Stomach (tissue), 9 donors: ENCODE data around the gene SF1. TPM values are rescaled to one million over a fixed set of nuclear protein-coding genes. Genes with fewer than 3 reads are reported as not detected.

Experiments
- DNase-seq, 2 donors: peaks; one replicate each; pipeline versions ENCODE4 v3.0.0 to v3.0.0-alpha.2; 2013 to 2019
- H3K27ac ChIP-seq, 5 donors: fragments of 200-600 bp in 4 of 5; sonication (generic) in 4 of 5; one replicate each; pipeline ENCODE4 v1.5.1; 2013 to 2019; ENCODE audit warnings: mild to moderate bottlenecking in 1 of 5, moderate library complexity in 1 of 5
- H3K27me3 ChIP-seq, 3 donors: fragments of 200-600 bp; sonication (generic); one replicate each; pipeline ENCODE4 v1.5.1; 2017 to 2019; ENCODE audit warnings: mixed run types in 1 of 3
- H3K36me3 ChIP-seq, 4 donors: fragments of 200-600 bp; sonication (generic); 1 replicate in 3 of 4; 2 replicates in 1 of 4; pipeline ENCODE4 v1.5.1; 2016 to 2019
- H3K4me1 ChIP-seq, 4 donors: fragments of 200-600 bp; sonication (generic); one replicate each; pipeline ENCODE4 v1.5.1; 2016 to 2019
- H3K4me3 ChIP-seq, 4 donors: fragments of 200-600 bp; sonication (generic) in 3 of 4; one replicate each; pipeline ENCODE4 v1.5.1; 2016 to 2019; ENCODE audit warnings: mild to moderate bottlenecking in 1 of 4
- H3K9me3 ChIP-seq, 4 donors: fragments of 200-600 bp; sonication (generic); one replicate each; pipeline ENCODE4 v1.5.1; 2016 to 2019
- CTCF ChIP-seq, 7 experiments: fragments of 450-650 bp in 4 of 7; fragments of 200-600 bp in 3 of 7; sonication (generic) in 3 of 7; IDR thresholded peaks; one replicate each; pipeline ENCODE4 v1.5.1; 2016 to 2019; ENCODE audit warnings: antibody characterized with exemption in 7 of 7, control low read depth in 2 of 7, mild to moderate bottlenecking in 1 of 7
- EP300 ChIP-seq: sonication (generic); formaldehyde crosslinking; IDR thresholded peaks from one replicate; pipeline ENCODE4 v1.6.1; 2017; ENCODE audit warnings: antibody characterized with exemption
- POLR2A ChIP-seq, 4 donors: fragments of 450-650 bp; IDR thresholded peaks; one replicate each; pipeline ENCODE4 v1.6.1; 2016; ENCODE audit warnings: antibody characterized with exemption in 4 of 4, control low read depth in 2 of 4, mild to moderate bottlenecking in 1 of 4, moderate library complexity in 1 of 4
- POLR2AphosphoS5 ChIP-seq, 3 donors: sonication (generic); formaldehyde crosslinking; IDR thresholded peaks; one replicate each; pipeline ENCODE4 v1.6.1; 2016; ENCODE audit warnings: antibody characterized with exemption in 3 of 3
- WGBS, 5 donors: extraction: QIAGEN DNeasy Blood & Tissue Kit in 3 of 5; methylation state at CpG; one replicate each; pipeline versions ENCODE4 v1.1.5 to v1.1.7; 2013 to 2018; 5-methylcytosine and 5-hydroxymethylcytosine counted together
- intact Hi-C: fragments of 100-400 bp; cut with DNase I; formaldehyde crosslinking; loops from one replicate; pipeline ENCODE4 v1.15.1; 2023; ENCODE audit warnings: low total_unique reads
- polyA plus RNA-seq, 3 donors: library from polyadenylated mRNA; stranded (reverse); fragments of 200-250 nt; gene quantifications; one replicate each; pipeline ENCODE4 v1.2.3, GENCODE V29; 2013
- total RNA-seq, 5 donors: library from RNA; depleted of rRNA; stranded (reverse); fragments of >200 nt; gene quantifications; one replicate each; pipeline versions ENCODE4 v1.1.0 to v1.2.3, GENCODE V29; 2014 to 2016
- donor health status: healthy with polysubstance abuse.
- donor health status: Bipolar disorder and iron deficiency.
- donor health status: healthy.

SF1 gene
- total and polyA plus RNA-seq, 8 donors, result 57.5 to 341 (median 248) TPM

GRCh38 chr11:64784813-64785581 is 6.7 kb upstream of the SF1 start:
- Histone ChIP-seq H3K4me1 (peaks cover 0 to 10% (median under 1%) of the 10 kb centered on the region in 4 donors), H3K27me3 (no peaks in the 10 kb centered on the region), H3K36me3 (peaks cover 10 to 21% (median 18%) of the 10 kb centered on the region in 4 donors), H3K4me3 (no peak overlapping the region), H3K9me3 (no peaks in the 10 kb centered on the region), H3K27ac (no peak overlapping the region)
- 84 to 88% (median 86%) methylated on average over 12 of the region's 12 CpGs for WGBS, 5 donors
- TF ChIP-seq POLR2AphosphoS5 (IDR thresholded peaks at IDR 0.05) (no peak), POLR2A (IDR thresholded peaks at IDR 0.05) (no peak), EP300 (no peak), CTCF (IDR thresholded peaks at IDR 0.05) (no peak)
- no peak for DNase-seq
- intact Hi-C loops, result no loop called here

GRCh38 chr11:64778223-64778472 is 194 bp downstream of the SF1 start:
- 0 to 2% (median 0%) methylated on average over 1 to 28 of the region's 28 CpGs; no CpG with 5 or more reads in 1 of the 5 donors for WGBS, 5 donors
- no peak for TF ChIP-seq POLR2AphosphoS5 (IDR thresholded peaks at IDR 0.05)
- TF ChIP-seq EP300, result no peak
- TF ChIP-seq CTCF (IDR thresholded peaks at IDR 0.05), result no peak
- TF ChIP-seq POLR2A (IDR thresholded peaks at IDR 0.05), result no peak
- no peaks in the 10 kb centered on the region for H3K9me3 ChIP-seq
- peak overlapping the region; percentile 93 to 99 (median 96) for H3K4me3 ChIP-seq
- DNase-seq, result no peak
- H3K36me3 ChIP-seq, result peaks cover 36 to 43% (median 38%) of the 10 kb centered on the region in 4 donors
- intact Hi-C loops, result no loop called here
- H3K27me3 ChIP-seq, result no peaks in the 10 kb centered on the region
- H3K4me1 ChIP-seq, result peaks cover 30 to 51% (median 43%) of the 10 kb centered on the region in 4 donors
- peak overlapping the region; percentile 99 to 100 (median 100) for H3K27ac ChIP-seq

GRCh38 chr11:64777449-64778222 is 706 bp downstream of the SF1 start:
- intact Hi-C loops, result no loop called here
- H3K4me3 ChIP-seq, result peak overlapping the region; percentile 93 to 99 (median 96)
- no peaks in the 10 kb centered on the region for H3K9me3 ChIP-seq
- H3K36me3 ChIP-seq, result peaks cover 41 to 48% (median 43%) of the 10 kb centered on the region in 4 donors
- H3K4me1 ChIP-seq, result peaks cover 35 to 56% (median 47%) of the 10 kb centered on the region in 4 donors
- no peaks in the 10 kb centered on the region for H3K27me3 ChIP-seq
- DNase-seq, result peak; percentile 85 to 96
- peak overlapping the region; percentile 99 to 100 (median 100) for H3K27ac ChIP-seq
- WGBS, 5 donors, result 0 to 1% (median 1%) methylated on average over 31 to 98 of the region's 98 CpGs
- TF ChIP-seq POLR2A (IDR thresholded peaks at IDR 0.05), result no peak
- no peak for TF ChIP-seq CTCF (IDR thresholded peaks at IDR 0.05)
- TF ChIP-seq POLR2AphosphoS5 (IDR thresholded peaks at IDR 0.05), result peak in 1 of 3 donors; percentile 34
- no peak for TF ChIP-seq EP300

- Histone ChIP-seq H3K9me3 (no peaks in the 10 kb centered on the region), H3K27ac (peak overlapping the region in 4 of 5 donors; percentile 80 to 100 (median 100)), H3K4me3 (peak overlapping the region; percentile 93 to 99 (median 96)), H3K27me3 (no peaks in the 10 kb centered on the region), H3K36me3 (peaks cover 49 to 56% (median 50%) of the 10 kb centered on the region in 4 donors), H3K4me1 (peaks cover 43 to 62% (median 54%) of the 10 kb centered on the region in 4 donors)
- DNase-seq, result no peak
- intact Hi-C loops, result no loop called here
- 2 to 12% (median 7%) methylated on average over 3 of the region's 3 CpGs for WGBS, 5 donors
- TF ChIP-seq POLR2A (IDR thresholded peaks at IDR 0.05) (no peak), CTCF (IDR thresholded peaks at IDR 0.05) (no peak), POLR2AphosphoS5 (IDR thresholded peaks at IDR 0.05) (no peak), EP300 (no peak)
These were observed 1.5 kb downstream of the SF1 start for GRCh38 chr11:64776875-64777274.
